SK-N-SH (cell line): ENCODE results near the gene LHFPL4. TPM values are rescaled to one million over a fixed set of nuclear protein-coding genes. Genes with fewer than 3 reads are reported as not detected.
"Not testable (repeated sequence)": the region's sequence is repeated elsewhere in the genome, so short reads cannot be mapped to it uniquely, and the experiment has no call there.

Experiments
- CTCF ChIA-PET: fragments of 300-600, 350-600 bp; formaldehyde crosslinking; extraction: SDS; loops from one replicate; lab custom pipeline; 2021; lab: Yijun Ruan, JAX
- POLR2A ChIA-PET: fragments of 350-600 bp; sonication (Branson Sonifier 250); formaldehyde crosslinking; extraction: SDS; loops from one replicate; lab custom pipeline; 2020; ENCODE audit warnings: antibody characterized with exemption, inconsistent platforms; lab: Yijun Ruan, JAX
- DNase-seq: peaks from one replicate; pipeline ENCODE4 v3.0.0; 2012
- H2AFZ ChIP-seq: fragments of 200-600 bp; sonication (generic); 2 replicates; pipeline ENCODE4 v1.8.1; 2016; ENCODE audit warnings: antibody characterized with exemption, mild to moderate bottlenecking, low read depth
- H3F3A ChIP-seq: fragments of 200-600 bp; sonication (generic); replicated peaks from 2 replicates; pipeline ENCODE3; 2016; ENCODE audit warnings: antibody characterized with exemption, mild to moderate bottlenecking; ENCODE audit not compliant: insufficient read depth
- H3K27ac ChIP-seq, 2 experiments: fragments of 200-500 bp in 1 of 2; fragments of 200-600 bp in 1 of 2; sonication (Bioruptor generic) in 1 of 2; sonication (generic), shearing (Covaris generic) in 1 of 2; 2 replicates each; pipeline versions ENCODE4 v1.5.1 to v1.6.1; 2014 to 2016; ENCODE audit warnings: low read depth in 2 of 2, inconsistent platforms in 1 of 2, low read length in 1 of 2, mild to moderate bottlenecking in 1 of 2, mixed read lengths in 1 of 2
- H3K27me3 ChIP-seq: fragments of 200-600 bp; sonication (generic), shearing (Covaris generic); 2 replicates; pipeline ENCODE4 v1.6.1; 2016; ENCODE audit warnings: mixed run types; ENCODE audit not compliant: insufficient read depth
- H3K36me3 ChIP-seq, 2 experiments: fragments of 200-500 bp in 1 of 2; fragments of 200-600 bp in 1 of 2; sonication (Bioruptor generic) in 1 of 2; sonication (generic) in 1 of 2; replicated peaks in 1 of 2; 2 replicates each; pipeline versions ENCODE3 to v1.5.1; 2014 to 2016; ENCODE audit warnings: low read length in 1 of 2, mild to moderate bottlenecking in 1 of 2; ENCODE audit not compliant: insufficient read depth in 2 of 2, control insufficient read depth in 1 of 2
- H3K4me1 ChIP-seq, 2 experiments: fragments of 200-500 bp in 1 of 2; fragments of 200-600 bp in 1 of 2; sonication (Bioruptor generic) in 1 of 2; sonication (generic), shearing (Covaris generic) in 1 of 2; 2 replicates each; pipeline versions ENCODE4 v1.5.1 to v1.6.1; 2014 to 2016; ENCODE audit warnings: low read depth in 1 of 2, low read length in 1 of 2, mixed run types in 1 of 2; ENCODE audit not compliant: insufficient read depth in 2 of 2, control insufficient read depth in 1 of 2
- H3K4me2 ChIP-seq: fragments of 200-600 bp; sonication (generic), shearing (Covaris generic); 2 replicates; pipeline ENCODE4 v1.6.1; 2017; ENCODE audit warnings: mixed run types
- H3K4me3 ChIP-seq, 2 experiments: fragments of 200-500 bp in 1 of 2; fragments of 200-600 bp in 1 of 2; sonication (Bioruptor generic) in 1 of 2; sonication (generic), shearing (Covaris generic) in 1 of 2; 2 replicates each; pipeline versions ENCODE4 v1.5.1 to v1.8.1; 2014 to 2016; ENCODE audit warnings: low read depth in 2 of 2, inconsistent platforms in 1 of 2, low read length in 1 of 2, mild to moderate bottlenecking in 1 of 2, mixed read lengths in 1 of 2, moderate library complexity in 1 of 2
- H3K79me2 ChIP-seq: fragments of 200-600 bp; sonication (generic); 2 replicates; pipeline ENCODE4 v1.8.1; 2017; ENCODE audit warnings: mild to moderate bottlenecking; ENCODE audit not compliant: insufficient read depth
- H3K9ac ChIP-seq: fragments of 200-600 bp; sonication (generic); 2 replicates; pipeline ENCODE4 v1.6.1; 2017; ENCODE audit warnings: mixed run types
- H3K9me2 ChIP-seq: fragments of 200-600 bp; sonication (generic); 2 replicates; pipeline ENCODE4 v1.6.1; 2017; ENCODE audit warnings: mixed run types
- H3K9me3 ChIP-seq: fragments of 200-600 bp; sonication (generic); 2 replicates; pipeline ENCODE4 v1.6.1; 2017; ENCODE audit warnings: mixed run types, mild to moderate bottlenecking, moderate library complexity
- H4K20me1 ChIP-seq: fragments of 200-600 bp; sonication (generic); 2 replicates; pipeline ENCODE4 v1.6.1; 2017; ENCODE audit warnings: mild to moderate bottlenecking, mixed run types; ENCODE audit not compliant: insufficient read depth
- GABPA ChIP-seq: IDR thresholded peaks from 2 replicates; pipeline ENCODE4 v1.4.0; 2012; ENCODE audit warnings: low read depth, mild to moderate bottlenecking
- POLR2AphosphoS5 ChIP-seq: IDR thresholded peaks from 2 replicates; pipeline ENCODE4 v1.6.1; 2012; ENCODE audit warnings: low read depth, low read length
- SIN3A ChIP-seq: IDR thresholded peaks from 2 replicates; pipeline ENCODE4 v1.6.1; 2012; ENCODE audit warnings: low read depth, mild to moderate bottlenecking, low read length, moderate library complexity, borderline replicate concordance
- TAF1 ChIP-seq: IDR thresholded peaks from 2 replicates; pipeline ENCODE4 v1.6.1; 2012; ENCODE audit warnings: low read depth, mild to moderate bottlenecking, low read length, moderate library complexity, borderline replicate concordance
- TEAD4 ChIP-seq: IDR thresholded peaks from 2 replicates; pipeline ENCODE4 v1.4.0; 2012; ENCODE audit warnings: mild to moderate bottlenecking, borderline replicate concordance; ENCODE audit not compliant: insufficient read depth
- WGBS: methylation state at CpG from one replicate; pipeline ENCODE4 v1.1.6; 2017; ENCODE audit warnings: low lambda C conversion rate; 5-methylcytosine and 5-hydroxymethylcytosine counted together
- polyA plus RNA-seq, 3 experiments: library from polyadenylated mRNA; depleted of rRNA; stranded (reverse); fragments of >200 nt; gene quantifications; 2 replicates each; pipeline ENCODE4 v1.2.3, GENCODE V29; 2012
- TF ChIP-seq, protein P1 (sequence below): IDR thresholded peaks from 2 replicates; pipeline ENCODE4 v1.6.1; 2012; ENCODE audit warnings: mild to moderate bottlenecking, low read depth, low read length, moderate library complexity
- TF ChIP-seq, protein P2 (sequence below): IDR thresholded peaks from 2 replicates; pipeline ENCODE4 v1.4.0; 2012; ENCODE audit warnings: low read depth, borderline replicate concordance
- TF ChIP-seq, protein P3 (sequence below): IDR thresholded peaks from 2 replicates; pipeline ENCODE4 v1.4.0; 2012; ENCODE audit warnings: low read depth

Gene LHFPL4
- polyA plus RNA-seq, 1 of the 3 experiments (the other 2 are of a cell fraction): 0.39 TPM

DNA sequence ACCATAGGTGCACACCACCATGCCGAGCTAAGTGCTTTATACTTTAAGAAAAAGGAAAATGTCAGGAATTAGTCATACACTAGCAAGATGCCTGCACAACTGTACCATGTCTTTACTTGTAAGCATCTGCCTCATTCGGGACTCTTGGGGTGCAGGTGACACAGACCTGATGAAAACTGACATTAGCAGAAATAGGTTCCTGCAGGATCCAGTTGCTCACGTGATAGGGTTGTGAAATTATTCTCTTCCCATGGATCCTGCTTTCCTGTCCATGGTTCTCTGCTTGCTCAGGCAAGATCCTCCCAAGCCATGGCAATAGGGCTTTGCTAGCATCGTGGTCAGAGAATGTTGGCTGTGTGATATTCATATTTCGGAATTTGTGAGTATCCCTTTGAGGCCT lies 10.2 kb upstream of the LHFPL4 start:
- POLR2A ChIA-PET: no interaction called here
- CTCF ChIA-PET: interaction anchor here (1.1 kb wide), 1 partner anchor 9 kb away, joined by 3 read pairs; no protein-coding TSS in a partner anchor
- WGBS: 13% methylated on average over 5 of the region's 5 CpGs

DNA sequence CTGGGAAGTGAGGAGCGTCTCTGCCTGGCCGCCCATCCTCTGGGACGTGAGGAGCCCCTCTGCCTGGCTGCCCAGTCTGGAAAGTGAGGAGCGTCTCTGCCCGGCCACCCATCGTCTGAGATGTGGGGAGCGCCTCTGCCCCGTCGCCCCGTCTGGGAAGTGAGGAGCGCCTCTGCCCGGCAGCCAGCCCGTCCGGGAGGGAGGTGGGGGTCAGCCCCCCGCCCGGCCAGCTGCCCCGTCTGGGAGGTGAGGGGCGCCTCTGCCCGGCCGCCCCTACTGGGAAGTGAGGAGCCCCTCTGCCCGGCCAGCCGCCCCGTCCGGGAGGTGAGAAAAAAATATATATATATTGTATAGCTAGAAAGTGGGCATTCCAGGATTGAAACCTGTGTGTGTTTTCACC lies 6.4 kb upstream of the LHFPL4 start:
- H3K9me3 ChIP-seq, H4K20me1 ChIP-seq, H3K4me2 ChIP-seq, H3F3A ChIP-seq, H3K4me3 ChIP-seq, H3K27me3 ChIP-seq, H3K27ac ChIP-seq, H2AFZ ChIP-seq, H3K79me2 ChIP-seq, H3K9ac ChIP-seq, CTCF ChIA-PET, H3K4me1 ChIP-seq, H3K36me3 ChIP-seq, H3K9me2 ChIP-seq, DNase-seq, POLR2A ChIA-PET: not testable (repeated sequence)
- 60% methylated on average over 13 of the region's 24 CpGs for WGBS

More for the DNA sequence above, 10.2 kb upstream of the LHFPL4 start:
- no peak overlapping the region for H3K4me3 ChIP-seq
- no peak overlapping the region for H3K4me2 ChIP-seq
- H3F3A ChIP-seq: no peaks in the 10 kb centered on the region
- no peaks in the 10 kb centered on the region for H3K27me3 ChIP-seq
- no peaks in the 10 kb centered on the region for H3K36me3 ChIP-seq
- H3K9me2 ChIP-seq: no peaks in the 10 kb centered on the region
- H3K27ac ChIP-seq: no peak overlapping the region
- no peaks in the 10 kb centered on the region for H3K79me2 ChIP-seq
- H3K9me3 ChIP-seq: no peaks in the 10 kb centered on the region
- TF ChIP-seq SIN3A: no peak
- TF ChIP-seq, protein P1, sequence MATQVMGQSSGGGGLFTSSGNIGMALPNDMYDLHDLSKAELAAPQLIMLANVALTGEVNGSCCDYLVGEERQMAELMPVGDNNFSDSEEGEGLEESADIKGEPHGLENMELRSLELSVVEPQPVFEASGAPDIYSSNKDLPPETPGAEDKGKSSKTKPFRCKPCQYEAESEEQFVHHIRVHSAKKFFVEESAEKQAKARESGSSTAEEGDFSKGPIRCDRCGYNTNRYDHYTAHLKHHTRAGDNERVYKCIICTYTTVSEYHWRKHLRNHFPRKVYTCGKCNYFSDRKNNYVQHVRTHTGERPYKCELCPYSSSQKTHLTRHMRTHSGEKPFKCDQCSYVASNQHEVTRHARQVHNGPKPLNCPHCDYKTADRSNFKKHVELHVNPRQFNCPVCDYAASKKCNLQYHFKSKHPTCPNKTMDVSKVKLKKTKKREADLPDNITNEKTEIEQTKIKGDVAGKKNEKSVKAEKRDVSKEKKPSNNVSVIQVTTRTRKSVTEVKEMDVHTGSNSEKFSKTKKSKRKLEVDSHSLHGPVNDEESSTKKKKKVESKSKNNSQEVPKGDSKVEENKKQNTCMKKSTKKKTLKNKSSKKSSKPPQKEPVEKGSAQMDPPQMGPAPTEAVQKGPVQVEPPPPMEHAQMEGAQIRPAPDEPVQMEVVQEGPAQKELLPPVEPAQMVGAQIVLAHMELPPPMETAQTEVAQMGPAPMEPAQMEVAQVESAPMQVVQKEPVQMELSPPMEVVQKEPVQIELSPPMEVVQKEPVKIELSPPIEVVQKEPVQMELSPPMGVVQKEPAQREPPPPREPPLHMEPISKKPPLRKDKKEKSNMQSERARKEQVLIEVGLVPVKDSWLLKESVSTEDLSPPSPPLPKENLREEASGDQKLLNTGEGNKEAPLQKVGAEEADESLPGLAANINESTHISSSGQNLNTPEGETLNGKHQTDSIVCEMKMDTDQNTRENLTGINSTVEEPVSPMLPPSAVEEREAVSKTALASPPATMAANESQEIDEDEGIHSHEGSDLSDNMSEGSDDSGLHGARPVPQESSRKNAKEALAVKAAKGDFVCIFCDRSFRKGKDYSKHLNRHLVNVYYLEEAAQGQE: no peak
- DNase-seq: no peak
- no peak overlapping the region for H3K9ac ChIP-seq
- no peaks in the 10 kb centered on the region for H3K4me1 ChIP-seq
- no peak overlapping the region for H2AFZ ChIP-seq
- H4K20me1 ChIP-seq: no peaks in the 10 kb centered on the region

DNA sequence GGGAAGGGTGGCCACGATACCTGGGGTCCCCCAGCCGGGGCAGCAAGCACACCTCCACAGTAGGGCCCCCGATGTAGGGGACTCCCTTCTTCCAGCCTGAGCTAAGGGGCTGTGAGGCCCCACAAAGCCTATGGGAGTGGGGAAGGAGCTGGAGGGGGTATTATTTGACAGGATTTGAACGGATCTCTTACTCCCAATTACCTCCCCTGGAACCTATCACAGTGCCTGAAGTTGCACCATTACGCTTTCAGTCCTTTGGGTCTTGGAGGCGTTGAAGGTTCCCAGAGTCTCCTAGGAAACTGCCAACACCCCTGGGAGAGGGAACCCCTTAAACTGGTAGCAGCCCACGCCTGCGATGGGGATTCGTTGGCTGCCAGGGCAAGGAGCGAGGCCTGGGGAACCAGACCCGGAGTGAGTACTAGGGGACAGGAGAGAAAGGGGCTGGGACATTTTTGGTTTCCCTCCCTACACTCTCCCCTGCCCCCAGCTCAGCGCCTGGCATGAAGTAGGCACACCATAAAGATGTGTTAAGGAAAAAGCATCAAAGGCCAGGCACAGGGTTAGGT lies 409 bp upstream of the LHFPL4 start:
- Histone ChIP-seq H3K79me2 (no peaks in the 10 kb centered on the region), H3K9me2 (no peaks in the 10 kb centered on the region), H3K4me1 (peaks cover 0 to 12% of the 10 kb centered on the region in 2 experiments; a peak in 2 of 4 replicates), H2AFZ (no peak overlapping the region)
- POLR2A ChIA-PET: no interaction called here
- WGBS: 29% methylated on average over 7 of the region's 12 CpGs
- DNase-seq: no peak
- no peak for TF ChIP-seq TAF1
- TF ChIP-seq GABPA: no peak
- TF ChIP-seq, protein P2, sequence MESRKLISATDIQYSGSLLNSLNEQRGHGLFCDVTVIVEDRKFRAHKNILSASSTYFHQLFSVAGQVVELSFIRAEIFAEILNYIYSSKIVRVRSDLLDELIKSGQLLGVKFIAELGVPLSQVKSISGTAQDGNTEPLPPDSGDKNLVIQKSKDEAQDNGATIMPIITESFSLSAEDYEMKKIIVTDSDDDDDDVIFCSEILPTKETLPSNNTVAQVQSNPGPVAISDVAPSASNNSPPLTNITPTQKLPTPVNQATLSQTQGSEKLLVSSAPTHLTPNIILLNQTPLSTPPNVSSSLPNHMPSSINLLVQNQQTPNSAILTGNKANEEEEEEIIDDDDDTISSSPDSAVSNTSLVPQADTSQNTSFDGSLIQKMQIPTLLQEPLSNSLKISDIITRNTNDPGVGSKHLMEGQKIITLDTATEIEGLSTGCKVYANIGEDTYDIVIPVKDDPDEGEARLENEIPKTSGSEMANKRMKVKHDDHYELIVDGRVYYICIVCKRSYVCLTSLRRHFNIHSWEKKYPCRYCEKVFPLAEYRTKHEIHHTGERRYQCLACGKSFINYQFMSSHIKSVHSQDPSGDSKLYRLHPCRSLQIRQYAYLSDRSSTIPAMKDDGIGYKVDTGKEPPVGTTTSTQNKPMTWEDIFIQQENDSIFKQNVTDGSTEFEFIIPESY: no peak
- TF ChIP-seq, protein P3, sequence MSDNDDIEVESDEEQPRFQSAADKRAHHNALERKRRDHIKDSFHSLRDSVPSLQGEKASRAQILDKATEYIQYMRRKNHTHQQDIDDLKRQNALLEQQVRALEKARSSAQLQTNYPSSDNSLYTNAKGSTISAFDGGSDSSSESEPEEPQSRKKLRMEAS: no peak
- TF ChIP-seq POLR2AphosphoS5: no peak
- no peak for TF ChIP-seq TEAD4
- TF ChIP-seq, all 33 proteins: peak for 0
- CTCF ChIA-PET: interaction anchor here (0.9 to 1.1 kb wide), 2 partner anchors 10 to 50 kb away, joined by 3 read pairs; no protein-coding TSS in a partner anchor
- Histone ChIP-seq H3K4me3 (peak overlapping the region in 1 of 2 experiments; percentile 51; a peak in 3 of 4 replicates), H3K27ac (no peak overlapping the region), H4K20me1 (no peaks in the 10 kb centered on the region), H3F3A (no peaks in the 10 kb centered on the region), H3K27me3 (no peaks in the 10 kb centered on the region), H3K4me2 (no peak overlapping the region), H3K9me3 (no peaks in the 10 kb centered on the region), H3K36me3 (no peaks in the 10 kb centered on the region), H3K9ac (no peak overlapping the region)
